ENCODE results near the gene SEBOX.

The SEBOX gene

GRCh38 chr17:28363776-28364650 is 986 bp downstream of the SEBOX start:
- POLR2A ChIA-PET = interaction anchor here (1.8 kb wide), 1 partner anchor 28 kb away, joined by 8 read pairs; the partner anchor contains the start of genes IFT20 and TNFAIP1
- no peak for DNase-seq (ENCODE audit: extremely low spot score)
- CTCF ChIA-PET = no interaction called here
- no peak for TF ChIP-seq PKNOX1 (IDR thresholded peaks at IDR 0.05)
- no peak for TF ChIP-seq SUZ12 (IDR thresholded peaks at IDR 0.05)
- TF ChIP-seq NFRKB (IDR thresholded peaks at IDR 0.05) = no peak
- no peak for TF ChIP-seq FOXK2 (IDR thresholded peaks at IDR 0.05)
- TF ChIP-seq L3MBTL2 (conservative IDR thresholded peaks at IDR 0.05) = no peak
- no peak for TF ChIP-seq HDGF (IDR thresholded peaks at IDR 0.05; ENCODE audit: borderline replicate concordance)
- no peak for TF ChIP-seq CTBP1 (IDR thresholded peaks at IDR 0.05; ENCODE audit: borderline replicate concordance)
- no peak for TF ChIP-seq FOXA1 (IDR thresholded peaks at IDR 0.05)
- no peak for TF ChIP-seq BHLHE40 (IDR thresholded peaks at IDR 0.05; ENCODE audit: borderline replicate concordance)
- no peak for TF ChIP-seq LEF1 (IDR thresholded peaks at IDR 0.05; ENCODE audit: borderline replicate concordance)
- no peak for TF ChIP-seq ARNT (IDR thresholded peaks at IDR 0.05)
- TF ChIP-seq ZNF384 (IDR thresholded peaks at IDR 0.05) = no peak
- no peak for TF ChIP-seq SP1 (IDR thresholded peaks at IDR 0.05)

- ChIA-PET POLR2A (no interaction called here), CTCF (no interaction called here)
- TF ChIP-seq ZNF384 (IDR thresholded peaks at IDR 0.05) = no peak
- no peak for TF ChIP-seq FOXK2 (IDR thresholded peaks at IDR 0.05)
- DNase-seq (ENCODE audit: extremely low spot score) = no peak
Measured at GRCh38 chr17:28363186-28363585, 1.8 kb downstream of the SEBOX start.

- no peak for TF ChIP-seq BHLHE40 (IDR thresholded peaks at IDR 0.05; ENCODE audit: borderline replicate concordance)
- no peak for TF ChIP-seq NFRKB (IDR thresholded peaks at IDR 0.05)
- TF ChIP-seq FOXA1 (IDR thresholded peaks at IDR 0.05) = no peak
- no peak for TF ChIP-seq FOXM1 (IDR thresholded peaks at IDR 0.05; ENCODE audit: borderline replicate concordance)
- TF ChIP-seq FOXK2 (IDR thresholded peaks at IDR 0.05) = no peak
- TF ChIP-seq ZNF384 (IDR thresholded peaks at IDR 0.05) = no peak
- TF ChIP-seq ELF4 (IDR thresholded peaks at IDR 0.05) = no peak
- TF ChIP-seq L3MBTL2 (conservative IDR thresholded peaks at IDR 0.05) = no peak
- no peak for TF ChIP-seq PKNOX1 (IDR thresholded peaks at IDR 0.05)
- no peak for TF ChIP-seq LEF1 (IDR thresholded peaks at IDR 0.05; ENCODE audit: borderline replicate concordance)
Measured at GRCh38 chr17:28357901-28358197, 7.2 kb downstream of the SEBOX start.

GRCh38 chr17:28357061-28357900 is 7.7 kb downstream of the SEBOX start, which contains the start of gene POLDIP2:
Gene POLDIP2 (minus strand): TSS chr17:28357527. CDS start chr17:28357448, 79 bp downstream.
- ChIA-PET CTCF (interaction anchor here (0.6 to 1.0 kb wide), 3 partner anchors 9 to 119 kb away, joined by 3 to 6 read pairs (median 3); no protein-coding TSS in a partner anchor), POLR2A (interaction anchor here (0.6 to 3.8 kb wide), 15 partner anchors 10 to 1942 kb away, joined by 3 to 64 read pairs (median 4); partner anchors contain the start of genes IFT20, SARM1, SLC46A1 and TNFAIP1)
- TF ChIP-seq TARDBP (IDR thresholded peaks at IDR 0.05) (no peak), SUZ12 (IDR thresholded peaks at IDR 0.05) (no peak), BHLHE40 (IDR thresholded peaks at IDR 0.05; ENCODE audit: borderline replicate concordance) (no peak), L3MBTL2 (conservative IDR thresholded peaks at IDR 0.05) (peak; percentile 58), FOXA1 (IDR thresholded peaks at IDR 0.05) (no peak), FOXM1 (IDR thresholded peaks at IDR 0.05; ENCODE audit: borderline replicate concordance) (no peak), ZNF384 (IDR thresholded peaks at IDR 0.05) (no peak), ELF4 (IDR thresholded peaks at IDR 0.05) (peak; percentile 80), HDGF (IDR thresholded peaks at IDR 0.05; ENCODE audit: borderline replicate concordance) (no peak), PKNOX1 (IDR thresholded peaks at IDR 0.05) (peak; percentile 65), CTBP1 (IDR thresholded peaks at IDR 0.05; ENCODE audit: borderline replicate concordance) (peak; percentile 34; the same call in 1 of the 2 replicates), LEF1 (IDR thresholded peaks at IDR 0.05; ENCODE audit: borderline replicate concordance) (0 out of 2 replicates have a peak, but pooled peaks have one; percentile 23), ARNT (IDR thresholded peaks at IDR 0.05) (no peak), FOXK2 (IDR thresholded peaks at IDR 0.05) (no peak), SP1 (IDR thresholded peaks at IDR 0.05) (no peak), NFRKB (IDR thresholded peaks at IDR 0.05) (no peak)
- DNase-seq (ENCODE audit: extremely low spot score) = peak; percentile 92

More at GRCh38 chr17:28357901-28358197, 7.2 kb downstream of the SEBOX start:
- ChIA-PET CTCF (interaction anchor here (0.6 to 1.0 kb wide), 2 partner anchors 9 to 54 kb away, joined by 3 to 6 read pairs; no protein-coding TSS in a partner anchor), POLR2A (interaction anchor here (0.6 to 3.8 kb wide), 14 partner anchors 11 to 317 kb away, joined by 3 to 64 read pairs (median 4); partner anchors contain the start of genes IFT20, SARM1, SLC46A1 and TNFAIP1)
- no peak for DNase-seq (ENCODE audit: extremely low spot score)

DNA sequence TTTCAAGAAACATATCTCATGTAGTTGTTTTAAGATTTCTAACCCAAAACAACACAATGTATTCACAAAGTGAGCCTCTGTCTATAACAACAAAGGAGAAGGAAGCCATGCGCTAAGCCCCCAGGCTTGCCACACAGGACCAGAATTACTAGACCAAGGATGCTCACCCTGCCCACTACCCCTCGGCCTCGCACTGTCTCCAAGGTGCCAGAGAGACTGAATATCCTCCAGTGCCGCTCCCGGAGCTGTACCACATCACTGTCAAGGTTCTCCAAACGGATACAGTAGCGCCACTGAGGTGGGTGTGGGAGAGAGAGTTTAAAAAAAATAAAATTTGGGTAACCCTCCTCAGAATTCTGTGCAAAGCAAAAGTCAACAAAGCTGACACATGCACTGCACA is 14.7 kb downstream of the SEBOX start:
- no peak for DNase-seq (ENCODE audit: extremely low spot score)
- CTCF ChIA-PET = no interaction called here
- POLR2A ChIA-PET = interaction anchor here (0.8 to 1.0 kb wide), 2 partner anchors 15 to 67 kb away, joined by 3 read pairs; partner anchors contain the start of genes IFT20 and TNFAIP1
- TF ChIP-seq HDGF (IDR thresholded peaks at IDR 0.05; ENCODE audit: borderline replicate concordance) (no peak), FOXA1 (IDR thresholded peaks at IDR 0.05) (no peak), TARDBP (IDR thresholded peaks at IDR 0.05) (no peak), CTBP1 (IDR thresholded peaks at IDR 0.05; ENCODE audit: borderline replicate concordance) (no peak), LEF1 (IDR thresholded peaks at IDR 0.05; ENCODE audit: borderline replicate concordance) (no peak), FOXM1 (IDR thresholded peaks at IDR 0.05; ENCODE audit: borderline replicate concordance) (no peak), ARNT (IDR thresholded peaks at IDR 0.05) (no peak), SUZ12 (IDR thresholded peaks at IDR 0.05) (no peak), BHLHE40 (IDR thresholded peaks at IDR 0.05; ENCODE audit: borderline replicate concordance) (no peak), ELF4 (IDR thresholded peaks at IDR 0.05) (no peak), FOXK2 (IDR thresholded peaks at IDR 0.05) (no peak), SP1 (IDR thresholded peaks at IDR 0.05) (no peak)
